Midbrain (tissue), 1 donor: ENCODE results near the gene SETD1A.

Experiments used
- DNase-seq: peaks from one replicate; lab custom pipeline; 2025; lab: John Stamatoyannopoulos, UW

SETD1A gene

DNA sequence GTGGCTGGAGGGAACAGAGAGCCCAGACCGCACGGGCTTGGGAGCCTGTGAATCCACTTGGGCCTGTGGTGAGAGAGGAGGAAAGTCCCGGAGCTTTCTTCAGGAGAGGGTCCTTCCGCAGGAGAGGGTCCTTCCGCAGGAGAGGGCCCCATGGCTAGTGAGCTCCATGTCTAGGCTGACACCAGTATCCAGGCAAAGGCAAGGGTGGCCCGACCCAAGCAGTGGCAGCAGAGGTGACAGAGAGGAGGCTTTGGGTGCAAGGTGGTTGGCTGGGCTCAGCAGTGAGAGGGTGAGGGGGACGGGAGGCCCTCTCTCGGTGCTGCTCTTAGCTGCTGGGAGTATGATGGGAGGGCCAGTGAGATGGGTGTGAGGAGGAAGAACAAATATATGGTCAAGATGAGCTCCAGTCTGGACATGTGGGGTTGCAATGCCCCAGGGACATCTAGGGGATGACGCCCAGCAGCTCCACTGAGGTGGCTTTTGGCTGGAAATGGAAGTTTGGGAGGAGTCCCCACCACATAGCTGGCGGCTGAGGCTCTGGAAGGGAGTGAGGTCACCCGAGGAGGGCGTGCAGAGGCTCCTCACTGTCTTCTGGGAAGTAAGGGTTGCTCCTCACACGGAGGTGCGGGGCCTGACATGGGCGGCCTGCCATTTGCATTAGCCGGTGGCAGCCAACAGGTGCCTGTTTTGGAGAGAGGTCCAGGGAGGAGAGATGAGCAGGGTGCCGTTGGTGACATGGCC lies 25.2 kb downstream of the SETD1A start:
- DNase-seq: no peak

DNA sequence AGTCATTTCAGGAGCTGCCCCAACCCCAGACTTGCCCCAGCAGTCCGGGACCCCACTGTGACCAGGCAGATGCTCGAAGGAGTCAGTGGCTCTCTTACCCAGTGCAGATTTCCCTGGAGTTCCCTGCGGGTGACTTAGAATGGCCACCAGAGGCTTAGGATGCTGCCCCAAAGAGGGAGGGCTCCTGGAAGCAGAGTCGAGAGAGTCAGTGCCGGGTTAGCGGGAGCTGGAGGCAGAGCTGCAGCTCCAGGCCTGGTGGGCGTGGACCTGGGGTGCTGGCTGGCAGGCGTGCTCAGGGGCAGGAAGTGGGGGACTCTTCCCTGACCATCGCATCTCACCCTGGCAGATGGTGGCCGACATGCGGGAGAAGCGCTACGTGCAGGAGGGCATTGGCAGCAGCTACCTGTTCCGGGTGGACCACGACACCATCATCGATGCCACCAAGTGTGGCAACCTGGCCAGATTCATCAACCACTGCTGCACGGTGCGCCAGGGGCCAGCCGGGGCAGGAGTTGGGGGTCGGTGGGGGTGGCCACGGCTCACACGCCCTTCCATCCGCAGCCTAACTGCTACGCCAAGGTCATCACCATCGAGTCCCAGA lies 25.8 kb downstream of the SETD1A start:
- no peak for DNase-seq

DNA sequence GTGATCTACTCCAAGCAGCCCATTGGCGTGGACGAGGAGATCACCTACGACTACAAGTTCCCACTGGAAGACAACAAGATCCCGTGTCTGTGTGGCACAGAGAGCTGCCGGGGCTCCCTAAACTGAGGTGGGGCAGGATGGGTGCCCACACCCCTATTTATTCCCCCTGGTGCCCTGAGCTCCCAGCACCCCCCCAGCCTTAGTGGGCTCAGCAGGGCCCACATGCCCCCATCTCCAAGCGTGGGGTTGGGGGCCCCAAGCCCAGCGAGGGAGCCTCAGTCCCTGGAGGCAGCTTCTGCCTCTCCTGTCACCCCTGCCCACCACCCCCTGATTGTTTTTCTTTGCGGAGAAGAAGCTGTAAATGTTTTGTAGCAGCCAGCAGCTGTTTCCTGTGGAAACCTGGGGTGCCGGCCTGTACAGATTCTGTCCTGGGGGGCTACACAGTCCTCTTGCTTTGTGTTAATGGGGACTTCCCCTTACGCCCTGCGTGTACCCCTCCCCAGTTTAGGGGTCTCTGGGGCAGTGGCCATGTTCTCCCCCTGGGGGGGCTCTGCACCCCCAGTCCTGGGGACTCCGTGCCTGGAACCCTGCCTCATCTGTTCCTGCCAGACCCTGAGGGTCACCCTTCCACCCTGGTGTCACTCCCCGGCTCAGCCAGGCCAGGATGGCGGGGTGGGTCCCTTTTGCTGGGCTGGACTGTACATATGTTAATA lies 26.5 kb downstream of the SETD1A start:
- no peak for DNase-seq

DNA sequence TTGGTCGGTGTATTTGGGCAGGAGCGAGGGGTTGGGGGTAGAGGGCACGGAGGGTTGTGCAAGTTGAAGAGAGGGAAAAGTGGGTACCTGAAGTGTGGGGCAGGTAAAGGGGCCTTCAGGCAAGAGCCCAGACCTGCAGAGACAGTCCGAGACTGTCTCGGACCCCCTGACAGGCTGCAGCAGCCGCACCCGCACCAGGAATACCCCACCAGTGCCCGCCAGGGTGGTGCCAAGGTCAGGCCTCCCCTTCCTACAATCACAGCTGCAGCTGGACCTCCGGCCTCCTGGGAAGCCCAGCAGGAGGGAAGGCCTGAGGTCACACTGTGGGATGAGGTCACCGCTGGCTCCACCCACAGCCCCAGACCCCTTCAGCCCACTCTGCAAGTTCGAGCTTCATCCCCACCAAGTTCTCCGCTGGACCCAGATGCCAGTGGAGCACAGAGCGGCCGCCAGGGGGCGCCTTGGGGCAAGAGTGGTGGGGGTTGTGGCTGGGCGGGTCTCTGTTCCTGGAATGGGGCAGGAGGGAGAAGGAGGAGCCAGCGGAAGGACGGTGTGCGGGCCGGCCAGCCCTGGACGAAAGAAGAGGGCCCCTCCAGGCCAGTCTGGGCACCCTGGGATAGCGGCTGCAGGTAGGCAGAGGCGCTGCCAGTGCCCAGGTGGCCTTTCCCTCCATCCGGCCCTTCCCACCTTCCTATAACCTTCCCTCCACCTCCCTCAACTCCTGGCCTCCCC lies 27.3 kb downstream of the SETD1A start, which contains the start of gene HSD3B7:
Gene HSD3B7, plus strand, starts transcription at position 539 of the 732 bp plus-strand sequence. CDS start 452 bp downstream, outside the sequence.
- peak; percentile 73 for DNase-seq

DNA sequence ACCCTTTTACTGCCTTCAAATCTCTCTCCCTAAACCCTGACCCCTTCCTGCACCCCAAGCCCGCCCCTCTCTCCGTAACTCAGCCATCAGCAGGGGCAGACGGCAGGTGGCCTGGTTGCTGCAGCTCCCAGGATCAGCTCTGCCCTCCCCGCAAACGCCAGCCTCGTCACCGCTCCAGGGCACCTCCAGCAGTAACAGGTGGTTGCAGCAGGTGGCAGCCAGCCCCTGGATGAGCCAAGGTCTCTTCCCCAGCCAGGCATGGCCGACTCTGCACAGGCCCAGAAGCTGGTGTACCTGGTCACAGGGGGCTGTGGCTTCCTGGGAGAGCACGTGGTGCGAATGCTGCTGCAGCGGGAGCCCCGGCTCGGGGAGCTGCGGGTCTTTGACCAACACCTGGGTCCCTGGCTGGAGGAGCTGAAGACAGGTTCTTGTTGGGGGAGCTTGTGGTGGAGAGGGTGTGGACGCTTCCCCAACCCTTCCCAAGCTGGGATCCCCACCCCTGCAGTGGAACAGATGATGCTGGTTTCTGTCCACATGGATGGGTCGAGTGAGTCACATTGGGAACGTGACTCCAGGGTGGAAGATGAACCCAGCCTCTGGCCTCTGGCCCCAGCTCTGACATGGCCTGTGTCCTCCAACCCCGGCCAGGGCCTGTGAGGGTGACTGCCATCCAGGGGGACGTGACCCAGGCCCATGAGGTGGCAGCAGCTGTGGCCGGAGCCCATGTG lies 28.0 kb downstream of the SETD1A start:
- no peak for DNase-seq

DNA sequence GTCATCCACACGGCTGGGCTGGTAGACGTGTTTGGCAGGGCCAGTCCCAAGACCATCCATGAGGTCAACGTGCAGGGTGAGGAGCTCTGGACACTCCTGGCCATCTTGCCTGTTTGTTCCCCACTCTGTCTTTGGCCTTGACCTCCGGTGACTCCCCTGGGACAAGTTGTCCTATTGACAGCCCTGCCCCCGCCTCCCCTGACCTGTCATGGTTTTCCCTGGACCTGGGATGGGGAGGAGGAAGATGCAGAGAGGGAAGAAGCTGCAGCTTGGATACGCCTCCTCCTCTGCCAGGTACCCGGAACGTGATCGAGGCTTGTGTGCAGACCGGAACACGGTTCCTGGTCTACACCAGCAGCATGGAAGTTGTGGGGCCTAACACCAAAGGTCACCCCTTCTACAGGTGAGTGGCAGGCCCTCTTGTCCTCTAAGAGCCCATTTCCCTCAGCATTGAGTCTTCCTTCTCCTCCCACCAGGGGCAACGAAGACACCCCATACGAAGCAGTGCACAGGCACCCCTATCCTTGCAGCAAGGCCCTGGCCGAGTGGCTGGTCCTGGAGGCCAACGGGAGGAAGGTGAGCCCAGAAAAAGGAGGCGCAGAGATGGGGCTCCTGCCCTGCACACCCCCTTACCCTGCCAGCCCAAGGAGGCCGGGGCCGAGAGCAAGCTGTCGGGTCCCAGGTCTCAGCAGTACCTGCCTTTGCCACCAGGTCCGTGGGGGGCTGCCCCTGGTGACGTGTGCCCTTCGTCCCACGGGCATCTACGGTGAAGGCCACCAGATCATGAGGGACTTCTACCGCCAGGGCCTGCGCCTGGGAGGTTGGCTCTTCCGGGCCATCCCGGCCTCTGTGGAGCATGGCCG lies 28.8 kb downstream of the SETD1A start:
- DNase-seq: no peak

DNA sequence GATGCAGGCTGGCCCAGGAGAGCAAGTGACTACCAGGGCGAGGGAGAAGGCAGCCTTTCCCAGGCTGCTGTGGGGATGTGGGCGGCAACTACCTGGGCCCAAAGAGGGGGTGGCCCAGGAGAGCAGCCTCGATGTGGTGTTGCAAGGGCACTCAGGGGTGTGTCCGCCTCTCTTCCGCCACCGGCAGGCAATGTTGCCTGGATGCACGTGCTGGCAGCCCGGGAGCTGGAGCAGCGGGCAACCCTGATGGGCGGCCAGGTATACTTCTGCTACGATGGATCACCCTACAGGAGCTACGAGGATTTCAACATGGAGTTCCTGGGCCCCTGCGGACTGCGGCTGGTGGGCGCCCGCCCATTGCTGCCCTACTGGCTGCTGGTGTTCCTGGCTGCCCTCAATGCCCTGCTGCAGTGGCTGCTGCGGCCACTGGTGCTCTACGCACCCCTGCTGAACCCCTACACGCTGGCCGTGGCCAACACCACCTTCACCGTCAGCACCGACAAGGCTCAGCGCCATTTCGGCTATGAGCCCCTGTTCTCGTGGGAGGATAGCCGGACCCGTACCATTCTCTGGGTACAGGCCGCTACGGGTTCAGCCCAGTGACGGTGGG lies 30.1 kb downstream of the SETD1A start:
- no peak for DNase-seq

DNA sequence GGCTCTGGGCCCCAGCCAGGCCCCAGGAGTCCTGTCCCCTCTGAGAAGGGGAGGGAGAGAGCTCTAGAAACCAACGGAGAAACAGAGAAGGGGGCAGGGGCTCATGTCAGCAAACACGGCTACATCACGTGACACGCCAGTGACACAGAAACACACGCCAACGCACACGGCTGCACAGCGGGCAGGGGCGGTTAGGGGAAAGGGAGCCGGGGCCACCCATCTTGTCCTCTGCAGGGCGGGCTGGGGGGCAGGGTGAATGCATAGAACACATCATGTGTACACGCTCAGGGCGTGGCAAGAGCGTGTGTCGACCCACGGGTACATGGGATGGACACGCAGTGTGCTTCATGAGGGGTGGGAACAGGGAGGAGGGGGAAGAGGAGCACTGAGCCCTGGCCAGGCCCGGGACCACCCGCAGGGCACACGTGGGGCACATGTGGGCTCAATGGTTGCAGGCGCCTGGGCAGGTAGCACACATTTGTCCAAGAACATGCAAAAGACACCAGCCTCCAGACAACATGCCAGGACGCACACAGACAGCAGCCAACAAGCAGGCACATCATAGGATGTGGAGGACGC lies 32.0 kb downstream of the SETD1A start:
- no peak for DNase-seq

DNA sequence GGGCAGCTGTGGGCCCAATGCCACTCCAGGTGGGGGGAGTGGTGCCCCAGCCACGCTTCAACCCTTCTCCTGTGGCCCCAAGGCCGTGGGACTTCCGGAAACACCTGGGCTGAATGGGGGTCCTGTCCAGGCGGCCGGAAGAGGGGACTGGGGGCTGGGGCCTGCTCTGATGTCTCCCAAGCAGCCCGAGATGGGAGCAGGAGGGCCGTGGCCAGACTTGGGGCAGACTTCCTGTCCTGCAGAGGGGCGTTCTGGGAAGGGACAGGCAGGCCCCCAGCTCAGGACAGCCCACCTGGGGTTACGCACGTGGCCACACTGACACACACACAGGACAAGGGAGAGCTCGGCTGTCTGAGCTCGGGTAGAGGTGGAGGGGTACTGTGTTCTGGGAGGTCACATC lies 32.6 kb downstream of the SETD1A start:
- no peak for DNase-seq

DNA sequence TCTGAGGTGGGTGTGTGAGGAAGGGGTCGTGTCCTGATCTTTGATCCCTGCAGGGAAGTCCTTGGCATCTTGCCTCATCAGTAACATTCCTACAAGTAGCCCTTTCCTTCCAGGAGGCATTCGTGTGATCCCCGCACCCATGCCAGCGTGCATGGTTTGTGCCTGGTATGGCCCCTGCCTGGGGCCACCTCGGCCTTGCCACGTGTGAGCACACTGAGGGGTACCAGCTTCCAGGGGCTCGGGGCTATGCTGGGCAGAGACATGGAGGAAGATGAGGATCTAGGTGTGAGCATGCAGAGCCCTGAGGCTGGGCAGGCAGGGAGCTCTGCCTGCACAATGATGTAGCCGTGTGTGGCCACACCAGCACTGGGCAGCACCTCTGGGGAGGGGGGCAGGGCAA lies 33.5 kb downstream of the SETD1A start:
- DNase-seq: no peak

DNA sequence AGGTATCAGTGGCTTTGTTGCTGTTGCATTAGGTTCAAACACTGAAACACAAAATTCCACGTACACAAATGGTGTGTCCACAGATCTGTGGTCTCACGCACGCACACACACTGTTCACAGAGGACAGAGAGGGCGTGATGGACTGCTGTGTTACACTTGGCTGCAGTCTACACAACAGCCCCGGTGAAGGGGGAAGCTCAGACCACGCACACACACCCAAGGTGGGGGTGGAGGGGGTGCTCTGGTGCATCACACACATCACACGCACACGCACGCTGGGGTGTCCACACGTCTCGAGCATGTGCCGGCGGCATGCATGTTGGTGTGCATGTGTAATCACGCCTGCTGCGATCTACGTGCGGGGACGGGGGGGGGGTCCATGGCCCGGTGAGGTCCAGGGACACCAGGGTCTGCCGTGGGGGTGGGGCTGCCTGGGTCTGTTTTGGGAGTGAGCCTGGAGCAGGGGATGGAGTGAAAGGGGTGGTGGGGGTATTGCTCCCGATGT lies 34.8 kb downstream of the SETD1A start:
- no peak for DNase-seq

DNA sequence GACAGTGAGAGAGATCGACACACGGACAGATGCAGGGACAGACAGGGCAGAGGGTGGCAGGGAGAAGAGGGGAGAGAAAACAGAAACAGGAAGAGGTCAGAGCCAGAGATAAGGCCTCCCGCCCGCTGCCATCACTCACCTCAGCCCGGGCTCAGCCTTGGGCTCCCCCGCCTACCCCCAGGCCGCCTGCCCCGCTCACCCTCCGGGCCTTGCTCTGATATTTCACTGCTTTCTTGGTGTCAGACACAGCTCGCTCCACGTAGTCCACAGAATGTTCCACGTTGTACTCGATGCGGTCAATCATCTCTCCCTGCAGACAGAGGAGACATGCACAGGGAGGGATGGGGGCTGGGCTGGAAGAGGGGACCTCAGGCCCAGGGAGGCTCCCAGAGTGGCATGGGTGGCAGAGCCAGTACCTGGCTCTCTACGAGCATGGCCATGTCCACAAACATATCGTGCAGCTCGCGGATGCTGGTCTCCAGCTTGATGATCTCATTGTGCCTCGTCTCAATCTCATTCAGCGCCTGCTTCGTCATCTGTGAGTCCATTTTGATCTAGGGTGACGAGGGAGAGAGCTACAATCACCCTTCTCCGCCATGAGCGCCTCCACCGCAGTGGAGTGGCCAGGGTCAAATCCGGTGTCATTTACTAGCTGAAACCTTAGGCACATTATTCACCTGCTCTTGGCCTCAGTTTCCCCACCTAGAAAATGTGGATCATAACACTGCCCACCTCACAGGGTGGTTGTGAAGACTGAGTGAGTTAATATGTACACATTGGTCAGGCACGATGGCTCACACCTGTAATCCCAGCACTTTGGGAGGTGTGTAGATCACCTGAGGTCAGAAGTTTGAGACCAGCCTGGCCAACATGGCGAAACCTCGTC lies 35.6 kb downstream of the SETD1A start:
- no peak for DNase-seq

DNA sequence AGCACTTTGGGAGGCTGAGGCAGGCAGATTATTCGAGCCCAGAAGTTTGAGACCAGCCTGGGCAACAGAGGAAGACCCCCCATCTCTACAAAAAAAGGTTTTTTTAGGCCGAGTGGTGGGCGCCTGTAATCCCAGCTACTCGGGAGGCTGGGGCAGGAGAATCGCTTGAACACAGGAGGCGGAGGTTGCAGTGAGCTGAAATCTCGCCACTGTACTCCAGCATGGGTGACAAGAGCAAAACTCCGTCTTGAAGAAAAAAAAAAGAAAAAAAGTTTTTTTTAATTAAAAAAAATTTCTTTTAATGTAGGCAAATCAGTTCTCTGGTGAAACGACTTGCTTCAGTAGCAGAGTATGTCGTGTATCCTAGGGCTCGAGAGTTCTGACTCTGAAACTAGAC lies 38.4 kb downstream of the SETD1A start:
- DNase-seq: no peak

DNA sequence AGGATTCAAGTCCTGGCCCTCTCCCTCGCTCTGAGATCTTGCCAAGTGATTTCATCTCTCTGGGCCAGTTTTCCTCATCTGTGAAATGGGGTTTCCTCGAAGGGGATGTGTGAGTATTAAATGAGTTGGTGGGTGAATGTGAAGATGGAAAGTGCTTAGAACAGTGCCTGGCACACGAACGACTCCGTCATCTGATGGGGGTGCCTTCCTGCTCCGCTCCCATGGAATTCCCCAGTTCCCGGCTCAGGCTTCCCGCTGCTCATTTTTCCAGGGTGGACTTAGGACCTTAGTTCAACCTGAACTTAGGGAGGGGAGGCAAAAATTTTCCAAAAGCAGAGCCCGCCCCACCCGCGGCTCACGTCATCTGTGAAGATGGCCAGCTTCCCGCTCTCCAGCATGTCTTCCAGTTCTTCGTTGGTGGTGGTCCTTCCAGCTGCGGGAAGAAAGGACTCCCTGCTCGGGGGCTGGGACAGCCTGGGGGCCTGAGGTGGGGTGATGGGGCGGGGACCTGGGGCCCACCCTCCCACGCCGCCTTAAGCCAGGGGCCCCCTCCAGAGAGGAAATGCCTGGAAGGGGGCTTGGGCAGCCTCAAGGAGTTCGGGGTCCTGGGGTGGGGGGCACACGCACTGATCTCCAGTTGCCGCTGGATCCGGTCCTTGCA lies 38.9 kb downstream of the SETD1A start:
- DNase-seq: no peak

DNA sequence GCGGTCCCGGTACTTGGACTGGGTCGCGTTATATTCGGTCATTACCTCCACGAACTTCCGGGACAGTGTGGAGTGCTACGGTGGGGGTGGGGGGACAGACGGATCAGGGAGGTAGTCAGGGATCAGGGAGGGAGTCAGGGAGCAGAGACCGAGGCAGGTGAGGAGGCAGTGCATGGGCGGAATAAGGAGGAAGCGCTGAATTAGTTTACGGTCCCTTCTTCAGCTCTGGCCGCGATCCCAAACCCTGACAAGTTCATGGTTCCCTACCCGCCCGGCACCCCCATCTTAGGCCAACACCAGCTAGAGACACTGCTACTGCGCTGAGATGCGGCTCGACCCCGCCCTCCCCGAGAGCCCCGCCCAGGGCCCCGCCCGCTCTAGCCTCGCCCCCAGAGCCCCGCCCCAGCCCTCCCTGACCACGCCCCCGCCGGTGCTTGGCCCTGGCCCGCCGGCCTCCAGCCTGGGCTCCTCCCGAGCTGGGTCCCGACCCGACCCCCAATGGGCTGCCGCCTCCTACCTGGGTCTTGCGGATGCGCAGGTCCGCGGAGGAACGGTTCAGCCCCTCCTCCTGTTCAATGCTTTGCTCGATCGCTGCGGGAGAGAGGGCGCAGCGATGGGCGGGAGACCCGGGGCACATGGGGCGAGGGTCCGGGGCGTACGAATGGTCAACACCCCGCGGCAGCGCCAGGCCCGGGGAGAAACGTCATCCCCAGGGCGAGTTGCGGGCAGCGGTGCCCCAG lies 39.6 kb downstream of the SETD1A start:
- DNase-seq: peak; percentile 7

DNA sequence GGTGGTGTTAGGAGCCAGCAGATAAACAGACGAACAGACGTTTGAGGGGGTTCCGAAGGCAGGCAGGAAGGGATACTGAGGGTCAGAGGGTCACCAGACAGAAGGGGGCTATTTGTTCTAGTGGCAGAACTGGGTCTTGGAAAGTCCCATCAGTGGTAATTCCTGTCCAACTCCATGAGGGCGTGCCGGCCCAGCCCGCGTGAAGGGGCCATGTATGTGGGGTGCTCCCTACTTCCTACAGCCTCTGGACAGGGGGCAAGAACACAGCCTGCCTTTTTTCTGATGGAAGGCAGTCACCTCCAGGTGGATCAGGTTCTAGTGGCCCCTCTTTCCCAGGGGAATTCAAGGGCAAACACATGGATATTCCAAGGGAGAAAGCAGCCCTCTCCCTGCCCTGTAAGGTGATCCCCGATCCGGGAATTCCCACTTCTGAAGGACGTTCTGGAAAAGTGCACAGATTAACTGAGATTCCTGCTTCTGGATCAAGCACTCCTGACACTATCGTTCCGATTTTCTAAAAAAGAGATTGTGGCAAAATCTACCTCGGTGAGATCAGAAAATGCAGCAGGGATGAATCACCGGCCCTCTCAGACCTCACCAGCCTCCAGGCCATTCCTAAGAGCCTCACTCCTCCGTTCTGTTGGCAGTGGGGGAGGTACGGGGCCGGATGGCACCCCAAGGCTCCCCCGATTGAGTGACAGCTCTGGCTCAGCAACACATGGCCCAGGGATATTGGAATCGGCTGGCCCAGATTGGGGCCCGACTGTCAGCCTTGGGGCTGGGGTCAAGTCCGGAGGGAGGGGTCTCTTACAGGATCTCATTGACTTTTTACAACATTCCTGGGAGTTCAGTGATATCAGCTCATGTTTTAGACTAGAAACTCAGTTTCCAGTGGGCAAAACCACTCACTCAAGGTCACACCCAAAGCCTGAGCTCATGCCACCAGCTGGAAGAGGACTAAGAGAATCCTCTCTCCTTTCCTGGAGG lies 40.5 kb downstream of the SETD1A start:
- DNase-seq: no peak
